Vagina (tissue), 2 donors: ENCODE data around the gene JUN.

Source experiments
- CTCF ChIP-seq, 3 experiments: fragments of 450-650 bp in 2 of 3; fragments of 200-600 bp in 1 of 3; sonication (generic) in 1 of 3; IDR thresholded peaks; one replicate each; pipeline ENCODE4 v1.5.1; 2017 to 2019; ENCODE audit warnings: antibody characterized with exemption in 3 of 3, mild to moderate bottlenecking in 2 of 3, moderate library complexity in 2 of 3
- POLR2AphosphoS5 ChIP-seq, 2 donors: sonication (generic); formaldehyde crosslinking; IDR thresholded peaks; one replicate each; pipeline ENCODE4 v1.9.0; 2017; ENCODE audit warnings: antibody characterized with exemption in 2 of 2, mild to moderate bottlenecking in 2 of 2, low read depth in 1 of 2; ENCODE audit not compliant: insufficient read depth in 1 of 2

GRCh38 chr1:58786927-58787245, 3.0 kb upstream of the JUN start:
- TF ChIP-seq POLR2AphosphoS5 (IDR thresholded peaks at IDR 0.05; ENCODE audit: insufficient read depth in 1 of 2, low read depth in 1 of 2) (no peak), CTCF (IDR thresholded peaks at IDR 0.05) (no peak)
